MM.1S (cell line): ENCODE data around the gene PAFAH1B1.
A peak's percentile ranks its signal among the peaks of the same experiment; 100 is the strongest.

ENCODE experiments used
- DNase-seq: peaks from one replicate; pipeline ENCODE4 v3.0.0-alpha.2; 2015
- H2AFZ ChIP-seq: fragments of 300-600 bp; sonication (generic); 2 replicates; pipeline ENCODE4 v1.6.0; 2016; ENCODE audit warnings: antibody characterized with exemption, low read length
- H3F3A ChIP-seq: fragments of 300-600 bp; sonication (generic); 2 replicates; pipeline ENCODE4 v1.6.1; 2016; ENCODE audit warnings: mild to moderate bottlenecking, antibody characterized with exemption, low read length, moderate library complexity, mixed read lengths; ENCODE audit not compliant: insufficient read depth
- H3K27ac ChIP-seq: fragments of 300-600 bp; sonication (generic); 2 replicates; pipeline ENCODE4 v1.5.1; 2016; ENCODE audit warnings: mild to moderate bottlenecking, low read length
- H3K27me3 ChIP-seq: fragments of 300-600 bp; sonication (generic); replicated peaks from 2 replicates; pipeline ENCODE4 v1.6.0; 2016; ENCODE audit warnings: low read length; ENCODE audit not compliant: insufficient read depth
- H3K36me3 ChIP-seq: fragments of 300-600 bp; sonication (generic); replicated peaks from 2 replicates; pipeline ENCODE4 v1.6.1; 2016; ENCODE audit warnings: mild to moderate bottlenecking, low read length, mixed read lengths; ENCODE audit not compliant: insufficient read depth
- H3K4me1 ChIP-seq: fragments of 300-600 bp; sonication (generic); 2 replicates; pipeline ENCODE4 v1.6.1; 2016; ENCODE audit warnings: low read length, mixed read lengths
- H3K4me2 ChIP-seq: fragments of 300-600 bp; sonication (generic); 2 replicates; pipeline ENCODE4 v1.6.0; 2016; ENCODE audit warnings: low read depth, low read length
- H3K4me3 ChIP-seq: fragments of 300-600 bp; sonication (generic); 2 replicates; pipeline ENCODE4 v1.5.1; 2016; ENCODE audit warnings: low read length, mixed read lengths
- H3K79me2 ChIP-seq: fragments of 300-600 bp; sonication (generic); 2 replicates; pipeline ENCODE4 v1.6.1; 2016; ENCODE audit warnings: mixed run types, low read length, mixed read lengths
- H3K9ac ChIP-seq: fragments of 300-600 bp; sonication (generic); 2 replicates; pipeline ENCODE4 v1.6.1; 2016; ENCODE audit warnings: low read length, mixed read lengths
- H3K9me2 ChIP-seq: fragments of 300-600 bp; sonication (generic); replicated peaks from 2 replicates; pipeline ENCODE4 v1.6.1; 2016; ENCODE audit warnings: mild to moderate bottlenecking, low read length, mixed read lengths; ENCODE audit not compliant: insufficient read depth
- H3K9me3 ChIP-seq: fragments of 300-600 bp; sonication (generic); replicated peaks from 2 replicates; pipeline ENCODE4 v1.6.1; 2016; ENCODE audit warnings: mild to moderate bottlenecking, low read length, mixed read lengths; ENCODE audit not compliant: insufficient read depth
- H4K20me1 ChIP-seq: fragments of 300-600 bp; sonication (generic); 2 replicates; pipeline ENCODE4 v1.6.1; 2016; ENCODE audit warnings: mild to moderate bottlenecking, low read length, moderate library complexity, mixed read lengths; ENCODE audit not compliant: insufficient read depth
- EZH2 ChIP-seq: fragments of 300-600 bp; sonication (generic); optimal IDR thresholded peaks from 2 replicates; pipeline ENCODE3; 2017; ENCODE audit warnings: low read depth, mild to moderate bottlenecking, antibody characterized with exemption, low read length, mixed read lengths
- EZH2phosphoT487 ChIP-seq: fragments of 300-600 bp; sonication (generic); IDR thresholded peaks from 2 replicates; pipeline ENCODE4 v1.6.1; 2018; ENCODE audit warnings: antibody characterized with exemption, low read length
- TF ChIP-seq, protein P1 (sequence below): fragments of 300-600 bp; sonication (generic); IDR thresholded peaks from 2 replicates; pipeline ENCODE4 v1.5.1; 2016; ENCODE audit warnings: antibody characterized with exemption, low read length, mixed read lengths

PAFAH1B1 gene

DNA sequence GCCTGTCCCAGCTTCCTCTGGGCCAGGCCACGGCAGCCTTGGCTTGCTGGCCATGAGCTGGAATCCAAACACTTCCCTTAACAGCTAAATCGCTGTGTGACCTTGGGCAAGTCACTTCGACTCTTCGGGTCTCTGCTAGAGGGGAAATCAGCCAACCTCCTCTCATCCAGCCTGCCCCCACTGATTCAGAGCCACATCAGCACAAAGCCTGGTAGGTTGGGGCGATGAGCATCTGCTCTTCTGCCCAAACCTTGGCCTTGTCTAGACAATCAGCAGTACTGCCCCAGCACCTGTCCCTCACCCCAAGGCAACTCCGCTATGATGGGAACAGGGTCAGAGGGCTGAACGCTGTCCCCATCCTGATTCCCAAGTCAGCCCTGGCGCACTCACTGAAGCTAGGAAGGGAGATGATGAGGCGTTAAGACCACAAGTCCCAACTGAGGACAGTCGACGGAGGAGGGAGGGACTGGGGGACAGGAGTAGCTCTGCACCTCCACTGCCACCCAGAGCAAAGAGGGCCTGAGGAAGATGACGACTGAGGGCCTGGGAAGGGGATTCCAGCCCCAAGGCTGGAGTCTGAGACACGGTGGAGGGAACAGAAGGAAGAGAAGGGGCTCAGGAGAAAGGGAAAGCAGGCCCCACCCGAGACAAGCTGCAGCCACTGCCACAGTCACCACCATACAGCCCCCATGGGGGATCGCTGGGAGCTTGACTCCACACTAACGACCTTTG is 116.8 kb downstream of the PAFAH1B1 start:
- Histone ChIP-seq H2AFZ (no peak overlapping the region), H3K27ac (no peak overlapping the region)

GRCh38 chr17:2710803-2711607 is 117.6 kb downstream of the PAFAH1B1 start:
- Histone ChIP-seq H4K20me1 (peaks cover 47% of the 10 kb centered on the region), H3K27me3 (no peaks in the 10 kb centered on the region), H3F3A (no peaks in the 10 kb centered on the region), H3K4me2 (peak overlapping the region; percentile 93), H3K27ac (peak overlapping the region; percentile 16; the same call in 1 of the 2 replicates), H3K4me3 (peak overlapping the region; percentile 98), H3K36me3 (no peaks in the 10 kb centered on the region), H3K9me2 (no peaks in the 10 kb centered on the region), H2AFZ (no peak overlapping the region), H3K9ac (peak overlapping the region; percentile 75), H3K79me2 (peaks cover 61% of the 10 kb centered on the region), H3K4me1 (peaks cover 17% of the 10 kb centered on the region; the same call in 1 of the 2 replicates), H3K9me3 (no peaks in the 10 kb centered on the region)
- TF ChIP-seq, protein P1, sequence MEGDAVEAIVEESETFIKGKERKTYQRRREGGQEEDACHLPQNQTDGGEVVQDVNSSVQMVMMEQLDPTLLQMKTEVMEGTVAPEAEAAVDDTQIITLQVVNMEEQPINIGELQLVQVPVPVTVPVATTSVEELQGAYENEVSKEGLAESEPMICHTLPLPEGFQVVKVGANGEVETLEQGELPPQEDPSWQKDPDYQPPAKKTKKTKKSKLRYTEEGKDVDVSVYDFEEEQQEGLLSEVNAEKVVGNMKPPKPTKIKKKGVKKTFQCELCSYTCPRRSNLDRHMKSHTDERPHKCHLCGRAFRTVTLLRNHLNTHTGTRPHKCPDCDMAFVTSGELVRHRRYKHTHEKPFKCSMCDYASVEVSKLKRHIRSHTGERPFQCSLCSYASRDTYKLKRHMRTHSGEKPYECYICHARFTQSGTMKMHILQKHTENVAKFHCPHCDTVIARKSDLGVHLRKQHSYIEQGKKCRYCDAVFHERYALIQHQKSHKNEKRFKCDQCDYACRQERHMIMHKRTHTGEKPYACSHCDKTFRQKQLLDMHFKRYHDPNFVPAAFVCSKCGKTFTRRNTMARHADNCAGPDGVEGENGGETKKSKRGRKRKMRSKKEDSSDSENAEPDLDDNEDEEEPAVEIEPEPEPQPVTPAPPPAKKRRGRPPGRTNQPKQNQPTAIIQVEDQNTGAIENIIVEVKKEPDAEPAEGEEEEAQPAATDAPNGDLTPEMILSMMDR, result no peak
- TF ChIP-seq EZH2phosphoT487 (no peak), EZH2 (no peak)
- DNase-seq, result peak; percentile 49

More for the DNA sequence above, 116.8 kb downstream of the PAFAH1B1 start:
- peak overlapping the region; percentile 75 for H3K9ac ChIP-seq
- peak overlapping the region; percentile 98 for H3K4me3 ChIP-seq
- peaks cover 69% of the 10 kb centered on the region for H3K79me2 ChIP-seq
- no peaks in the 10 kb centered on the region for H3F3A ChIP-seq
- peaks cover 17% of the 10 kb centered on the region; the same call in 1 of the 2 replicates for H3K4me1 ChIP-seq
- no peaks in the 10 kb centered on the region for H3K36me3 ChIP-seq
- DNase-seq, result no peak
- no peaks in the 10 kb centered on the region for H3K9me2 ChIP-seq
- H3K9me3 ChIP-seq, result no peaks in the 10 kb centered on the region
- H3K4me2 ChIP-seq, result peak overlapping the region; percentile 93
- TF ChIP-seq EZH2, result no peak
- TF ChIP-seq EZH2phosphoT487, result no peak
- TF ChIP-seq, protein P1, result no peak
- no peaks in the 10 kb centered on the region for H3K27me3 ChIP-seq
- H4K20me1 ChIP-seq, result peaks cover 55% of the 10 kb centered on the region

GRCh38 chr17:2711608-2712299 is 118.3 kb downstream of the PAFAH1B1 start, which contains the start of gene CLUH:
Gene CLUH, minus strand, starts transcription at chr17:2711764. Its CDS starts 103 bp downstream, at chr17:2711661.
- Histone ChIP-seq H3K4me2 (peak within 1 kb of the TSS; percentile 95), H3K9ac (peak within 1 kb of the TSS; percentile 75), H3K27ac (peak within 1 kb of the TSS; percentile 23; the same call in 1 of the 2 replicates), H3K4me3 (peak within 1 kb of the TSS; percentile 98), H2AFZ (peak within 1 kb of the TSS; percentile 96), H3K79me2 (peaks cover 54% of the 10 kb centered on the region), H3F3A (no peaks in the 10 kb centered on the region), H3K9me2 (no peaks in the 10 kb centered on the region), H3K4me1 (peaks cover 17% of the 10 kb centered on the region; the same call in 1 of the 2 replicates), H3K9me3 (no peaks in the 10 kb centered on the region), H3K27me3 (no peaks in the 10 kb centered on the region), H3K36me3 (no peaks in the 10 kb centered on the region), H4K20me1 (peaks cover 40% of the 10 kb centered on the region)
- peak; percentile 97 for DNase-seq
- TF ChIP-seq EZH2phosphoT487, result no peak
- TF ChIP-seq, protein P1, result no peak
- TF ChIP-seq EZH2, result no peak
